Liver (tissue), 3 donors: Measurements from ENCODE around the gene PRR20G.

Experiments
- ATF3 ChIP-seq: IDR thresholded peaks from 2 replicates; pipeline ENCODE4 v1.6.1; 2016; ENCODE audit warnings: antibody characterized with exemption
- EGR1 ChIP-seq, 2 donors: IDR thresholded peaks; 2 replicates each; pipeline ENCODE4 v1.6.1; 2016 to 2018; ENCODE audit warnings: antibody characterized with exemption in 2 of 2, low read depth in 2 of 2
- GABPA ChIP-seq, 2 donors: IDR thresholded peaks in 1 of 2; conservative IDR thresholded peaks in 1 of 2; 2 replicates each; pipeline ENCODE4 v1.6.1; 2016; ENCODE audit warnings: antibody characterized with exemption in 2 of 2, mild to moderate bottlenecking in 1 of 2, moderate library complexity in 1 of 2
- HNF4G ChIP-seq: IDR thresholded peaks from 2 replicates; pipeline ENCODE4 v1.6.1; 2016; ENCODE audit warnings: antibody characterized with exemption
- JUND ChIP-seq, 2 donors: IDR thresholded peaks; 2 replicates each; pipeline ENCODE4 v1.6.1; 2016; ENCODE audit warnings: antibody characterized with exemption in 2 of 2
- MAX ChIP-seq: IDR thresholded peaks from 2 replicates; pipeline ENCODE4 v1.6.1; 2016; ENCODE audit warnings: antibody characterized with exemption
- REST ChIP-seq: IDR thresholded peaks from 2 replicates; pipeline ENCODE4 v1.6.1; 2016; ENCODE audit warnings: antibody characterized with exemption, mild to moderate bottlenecking
- SP1 ChIP-seq: IDR thresholded peaks from 2 replicates; pipeline ENCODE4 v1.6.1; 2018; ENCODE audit warnings: antibody characterized with exemption, mild to moderate bottlenecking
- TAF1 ChIP-seq: conservative IDR thresholded peaks from 2 replicates; pipeline ENCODE4 v1.6.1; 2016; ENCODE audit warnings: antibody characterized with exemption, mild to moderate bottlenecking
- YY1 ChIP-seq: IDR thresholded peaks from 2 replicates; pipeline ENCODE4 v1.6.1; 2016; ENCODE audit warnings: antibody characterized with exemption, mild to moderate bottlenecking
- TF ChIP-seq, protein P1 (sequence below): fragments of 150-350 bp; IDR thresholded peaks from 2 replicates; pipeline ENCODE4 v1.5.1; 2017; ENCODE audit warnings: improper control_type of control experiment, low read depth, low read length; ENCODE audit not compliant: missing input control
- TF ChIP-seq, protein P2 (sequence below): IDR thresholded peaks from 2 replicates; pipeline ENCODE4 v1.6.1; 2016; ENCODE audit warnings: antibody characterized with exemption
- donor health status: healthy.
- donor health status: healthy.

DNA sequence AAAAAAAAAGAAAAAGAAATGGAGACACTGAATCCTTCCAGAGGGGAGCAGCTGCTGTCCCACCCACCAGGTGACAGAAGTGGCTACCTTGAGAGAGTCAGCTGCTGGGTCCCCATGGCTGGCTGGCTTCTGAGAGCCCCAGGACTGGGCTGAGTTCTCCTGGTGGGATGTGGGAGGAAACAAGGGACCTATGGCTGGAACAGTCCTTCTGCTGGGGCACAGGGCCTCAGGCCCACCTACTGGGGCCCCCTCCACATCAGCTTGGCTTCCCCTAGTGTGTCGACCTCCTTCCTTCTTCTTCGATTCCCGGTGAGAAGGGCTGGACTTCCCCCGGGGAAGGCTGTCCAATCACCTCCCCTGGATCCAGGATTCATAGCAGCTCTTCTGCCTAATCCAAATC lies 32.3 kb downstream of the PRR20G start:
- TF ChIP-seq, protein P1, sequence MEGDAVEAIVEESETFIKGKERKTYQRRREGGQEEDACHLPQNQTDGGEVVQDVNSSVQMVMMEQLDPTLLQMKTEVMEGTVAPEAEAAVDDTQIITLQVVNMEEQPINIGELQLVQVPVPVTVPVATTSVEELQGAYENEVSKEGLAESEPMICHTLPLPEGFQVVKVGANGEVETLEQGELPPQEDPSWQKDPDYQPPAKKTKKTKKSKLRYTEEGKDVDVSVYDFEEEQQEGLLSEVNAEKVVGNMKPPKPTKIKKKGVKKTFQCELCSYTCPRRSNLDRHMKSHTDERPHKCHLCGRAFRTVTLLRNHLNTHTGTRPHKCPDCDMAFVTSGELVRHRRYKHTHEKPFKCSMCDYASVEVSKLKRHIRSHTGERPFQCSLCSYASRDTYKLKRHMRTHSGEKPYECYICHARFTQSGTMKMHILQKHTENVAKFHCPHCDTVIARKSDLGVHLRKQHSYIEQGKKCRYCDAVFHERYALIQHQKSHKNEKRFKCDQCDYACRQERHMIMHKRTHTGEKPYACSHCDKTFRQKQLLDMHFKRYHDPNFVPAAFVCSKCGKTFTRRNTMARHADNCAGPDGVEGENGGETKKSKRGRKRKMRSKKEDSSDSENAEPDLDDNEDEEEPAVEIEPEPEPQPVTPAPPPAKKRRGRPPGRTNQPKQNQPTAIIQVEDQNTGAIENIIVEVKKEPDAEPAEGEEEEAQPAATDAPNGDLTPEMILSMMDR: no peak
- TF ChIP-seq, protein P2, sequence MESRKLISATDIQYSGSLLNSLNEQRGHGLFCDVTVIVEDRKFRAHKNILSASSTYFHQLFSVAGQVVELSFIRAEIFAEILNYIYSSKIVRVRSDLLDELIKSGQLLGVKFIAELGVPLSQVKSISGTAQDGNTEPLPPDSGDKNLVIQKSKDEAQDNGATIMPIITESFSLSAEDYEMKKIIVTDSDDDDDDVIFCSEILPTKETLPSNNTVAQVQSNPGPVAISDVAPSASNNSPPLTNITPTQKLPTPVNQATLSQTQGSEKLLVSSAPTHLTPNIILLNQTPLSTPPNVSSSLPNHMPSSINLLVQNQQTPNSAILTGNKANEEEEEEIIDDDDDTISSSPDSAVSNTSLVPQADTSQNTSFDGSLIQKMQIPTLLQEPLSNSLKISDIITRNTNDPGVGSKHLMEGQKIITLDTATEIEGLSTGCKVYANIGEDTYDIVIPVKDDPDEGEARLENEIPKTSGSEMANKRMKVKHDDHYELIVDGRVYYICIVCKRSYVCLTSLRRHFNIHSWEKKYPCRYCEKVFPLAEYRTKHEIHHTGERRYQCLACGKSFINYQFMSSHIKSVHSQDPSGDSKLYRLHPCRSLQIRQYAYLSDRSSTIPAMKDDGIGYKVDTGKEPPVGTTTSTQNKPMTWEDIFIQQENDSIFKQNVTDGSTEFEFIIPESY: no peak
- TF ChIP-seq REST (no peak), MAX (no peak), YY1 (no peak), HNF4G (no peak), SP1 (no peak), ATF3 (no peak), JUND (IDR thresholded peaks at IDR 0.05) (no peak), EGR1 (IDR thresholded peaks at IDR 0.05; ENCODE audit: low read depth in 2 of 2) (no peak), GABPA (IDR thresholded peaks at IDR 0.05 in 1 of 2, conservative IDR thresholded peaks at IDR 0.05 in 1 of 2) (no peak), TAF1 (no peak)
